HFF-Myc (cell line): ENCODE data around the gene NIN.

Experiments
- DNase-seq: peaks from one replicate; pipeline ENCODE4 v3.0.0-alpha.2; 2011; ENCODE audit warnings: low read depth; ENCODE audit errors: extremely low read depth
- H3K4me3 ChIP-seq: replicated peaks from 2 replicates; pipeline ENCODE4 v1.5.1; 2011; ENCODE audit warnings: low read depth, mild to moderate bottlenecking, control low read depth, low read length
- TF ChIP-seq, protein P1 (sequence below): IDR thresholded peaks from 2 replicates; pipeline ENCODE4 v1.5.1; 2012; ENCODE audit warnings: mild to moderate bottlenecking, low read depth, low read length, control low read depth; ENCODE audit errors: missing control alignments

The NIN gene

DNA sequence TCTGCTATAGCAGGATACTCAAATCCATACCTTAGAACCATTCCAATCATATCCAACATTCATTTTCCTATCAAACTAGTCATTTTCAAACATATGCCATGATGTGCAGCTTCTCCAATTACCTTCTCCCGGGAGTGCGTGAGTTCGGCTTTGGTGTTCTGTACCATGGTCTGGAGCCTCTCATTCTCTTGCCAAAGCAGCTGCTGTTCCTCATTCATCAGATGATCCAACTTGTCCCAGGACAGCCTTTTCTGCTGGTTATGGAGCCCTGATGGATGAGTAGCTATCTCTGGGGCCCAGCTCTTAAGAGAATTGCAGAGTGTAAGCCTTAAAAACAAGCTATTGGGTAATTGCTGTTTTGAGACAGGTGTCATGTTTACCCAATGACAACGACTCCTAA lies 91.8 kb downstream of the NIN start:
- DNase-seq = no peak
- TF ChIP-seq, protein P1, sequence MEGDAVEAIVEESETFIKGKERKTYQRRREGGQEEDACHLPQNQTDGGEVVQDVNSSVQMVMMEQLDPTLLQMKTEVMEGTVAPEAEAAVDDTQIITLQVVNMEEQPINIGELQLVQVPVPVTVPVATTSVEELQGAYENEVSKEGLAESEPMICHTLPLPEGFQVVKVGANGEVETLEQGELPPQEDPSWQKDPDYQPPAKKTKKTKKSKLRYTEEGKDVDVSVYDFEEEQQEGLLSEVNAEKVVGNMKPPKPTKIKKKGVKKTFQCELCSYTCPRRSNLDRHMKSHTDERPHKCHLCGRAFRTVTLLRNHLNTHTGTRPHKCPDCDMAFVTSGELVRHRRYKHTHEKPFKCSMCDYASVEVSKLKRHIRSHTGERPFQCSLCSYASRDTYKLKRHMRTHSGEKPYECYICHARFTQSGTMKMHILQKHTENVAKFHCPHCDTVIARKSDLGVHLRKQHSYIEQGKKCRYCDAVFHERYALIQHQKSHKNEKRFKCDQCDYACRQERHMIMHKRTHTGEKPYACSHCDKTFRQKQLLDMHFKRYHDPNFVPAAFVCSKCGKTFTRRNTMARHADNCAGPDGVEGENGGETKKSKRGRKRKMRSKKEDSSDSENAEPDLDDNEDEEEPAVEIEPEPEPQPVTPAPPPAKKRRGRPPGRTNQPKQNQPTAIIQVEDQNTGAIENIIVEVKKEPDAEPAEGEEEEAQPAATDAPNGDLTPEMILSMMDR = no peak
- H3K4me3 ChIP-seq = no peak overlapping the region

DNA sequence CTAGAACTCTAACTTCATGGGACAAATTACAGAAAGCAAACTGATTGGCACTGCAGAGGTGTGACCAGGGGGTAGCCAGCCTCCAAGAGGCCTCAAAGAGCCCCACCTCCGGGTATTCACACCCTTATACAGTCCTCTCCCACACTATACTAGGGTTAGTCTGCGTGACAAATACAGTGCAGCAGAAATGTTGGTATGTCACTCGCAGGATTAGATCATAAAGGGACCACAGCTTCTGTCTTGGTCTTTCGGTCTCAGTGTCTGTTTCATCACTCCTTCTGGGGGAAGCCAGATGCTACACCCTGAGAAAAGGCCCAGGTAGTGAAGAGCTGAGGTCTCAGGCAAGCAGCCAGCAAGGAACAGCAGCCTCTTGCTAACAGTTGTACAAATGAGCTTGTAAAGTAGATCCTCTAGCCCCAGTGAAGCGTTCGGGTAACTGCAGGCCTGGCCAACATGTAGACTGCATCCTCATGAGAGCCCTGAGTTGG lies 94.0 kb downstream of the NIN start:
- no peak for DNase-seq
- TF ChIP-seq, protein P1 = no peak

DNA sequence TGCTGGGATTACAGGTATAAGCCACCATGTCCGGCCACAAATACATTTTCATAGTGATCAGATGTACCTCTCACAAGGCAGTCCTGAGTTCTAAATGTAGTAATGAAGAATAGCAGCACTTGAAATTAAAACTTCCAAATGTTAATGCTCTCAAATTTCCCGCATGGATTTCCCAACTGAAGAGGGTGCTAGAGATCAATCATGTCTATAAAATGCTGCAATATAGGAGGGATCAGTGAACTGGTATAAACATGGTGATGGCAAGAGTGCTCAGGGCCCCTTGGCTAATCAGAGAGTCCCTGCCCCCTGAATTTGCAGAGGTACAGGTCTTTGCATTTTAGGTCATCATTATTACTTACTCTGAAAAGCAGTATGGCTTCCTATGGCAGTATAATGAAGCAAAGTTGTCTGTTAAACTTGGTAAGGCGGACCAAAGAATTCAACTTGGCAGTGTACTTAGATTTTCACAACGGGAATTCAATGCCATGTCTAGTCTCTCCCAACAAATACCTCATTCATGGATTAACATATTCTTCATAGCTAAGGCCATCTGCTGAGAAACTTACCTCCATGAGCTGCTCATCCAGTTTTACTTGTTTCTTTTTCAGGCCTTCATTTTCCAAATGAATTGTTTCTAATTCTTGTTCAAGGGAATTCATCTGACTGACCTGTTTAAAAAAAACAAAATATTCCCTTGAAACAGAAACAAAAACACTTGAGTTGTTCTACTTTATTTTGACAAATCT lies 95.8 kb downstream of the NIN start:
- DNase-seq = no peak
- TF ChIP-seq, protein P1 = no peak
- no peak overlapping the region for H3K4me3 ChIP-seq

More for the DNA sequence above, 94.0 kb downstream of the NIN start:
- H3K4me3 ChIP-seq = no peak overlapping the region

DNA sequence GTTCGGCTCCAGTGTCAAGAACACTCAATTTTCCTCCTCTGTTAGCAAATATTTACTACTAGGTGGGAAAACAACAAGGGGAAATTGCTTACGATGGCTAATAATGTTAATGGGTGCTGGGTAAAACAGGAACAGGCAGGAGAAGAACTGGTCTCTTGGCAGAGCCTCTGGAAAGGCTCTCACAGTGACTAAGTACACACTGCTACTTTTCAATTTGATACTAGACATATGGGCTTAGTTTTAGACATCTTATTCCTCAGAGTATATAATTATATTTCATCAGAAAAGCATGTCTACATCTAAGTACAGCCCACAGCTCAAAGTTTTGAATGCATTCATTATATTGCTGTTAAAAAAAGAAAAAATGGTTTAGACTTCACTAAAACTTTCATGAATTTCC lies 97.5 kb downstream of the NIN start:
- TF ChIP-seq, protein P1 = no peak
- DNase-seq = no peak
- no peak overlapping the region for H3K4me3 ChIP-seq

DNA sequence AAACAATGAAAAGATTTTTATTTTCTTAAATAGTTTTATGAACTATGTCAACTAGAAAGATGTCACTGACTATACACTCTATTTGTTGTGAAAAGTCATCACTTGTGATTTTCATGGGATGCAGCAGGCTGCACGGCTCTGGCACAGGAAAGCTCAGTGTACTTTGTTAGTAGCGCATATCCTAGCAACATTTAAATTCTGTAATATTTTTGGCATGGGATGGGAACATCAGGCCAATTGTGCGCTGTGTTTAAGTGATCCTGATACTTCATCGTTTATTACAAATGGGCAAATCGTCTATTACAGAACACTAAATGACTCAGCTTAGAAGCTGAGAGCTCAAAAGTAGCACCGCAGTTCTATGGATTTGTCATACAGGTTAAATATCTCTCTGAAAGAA lies 102.1 kb downstream of the NIN start:
- no peak overlapping the region for H3K4me3 ChIP-seq
- TF ChIP-seq, protein P1 = no peak
- no peak for DNase-seq

DNA sequence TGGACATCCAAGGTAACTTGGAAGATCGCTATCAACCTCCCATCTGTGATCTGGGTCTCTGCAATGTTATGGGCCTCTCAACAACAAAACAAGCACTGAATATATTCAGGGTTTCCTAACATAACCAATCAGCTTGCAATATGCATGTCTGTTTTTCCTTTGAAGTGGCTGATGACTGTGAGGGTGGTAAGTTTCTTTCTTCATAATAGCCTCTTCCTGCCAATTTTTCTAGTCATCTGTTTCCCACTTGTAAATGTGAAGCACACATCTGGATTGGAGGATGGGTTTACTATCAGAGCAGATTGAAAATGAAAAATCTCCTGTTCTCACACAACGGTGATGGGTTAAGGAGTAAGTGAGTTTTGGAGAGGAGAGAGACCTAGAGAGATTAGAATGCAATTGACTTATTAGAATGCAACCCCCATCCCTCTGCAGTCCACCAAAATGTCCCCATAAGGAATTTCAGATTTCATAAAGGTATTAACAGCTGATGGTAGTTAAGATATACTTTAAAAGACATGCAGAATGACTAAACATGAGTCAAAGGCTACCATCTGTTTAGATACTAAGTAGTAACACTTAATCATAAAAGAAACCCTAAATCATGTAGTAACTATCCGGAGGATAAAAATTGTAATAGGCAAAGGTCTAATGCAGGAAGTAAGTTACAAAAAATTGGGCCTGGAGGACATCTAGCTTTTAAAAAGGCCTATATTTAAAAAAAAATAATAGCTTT lies 104.4 kb downstream of the NIN start:
- TF ChIP-seq, protein P1 = no peak
- H3K4me3 ChIP-seq = no peak overlapping the region
- peak; percentile 93 for DNase-seq
